Spleen (tissue), 11 donors: Measurements from ENCODE around the gene TBC1D9. TPM values are rescaled to one million over a fixed set of nuclear protein-coding genes. Genes with fewer than 3 reads are reported as not detected.
A peak's percentile ranks its signal among the peaks of the same experiment; 100 is the strongest.

Experiments used
- DNase-seq: peaks from one replicate; pipeline ENCODE4 v3.0.0-alpha.2; 2020
- H3K27ac ChIP-seq, 8 donors: fragments of 200-600 bp; sonication (generic) in 7 of 8; 1 replicate in 4 of 8; 2 replicates in 4 of 8; pipeline versions ENCODE4 v1.5.0 to v1.8.0; 2016 to 2021; ENCODE audit warnings: inconsistent platforms in 4 of 8, mild to moderate bottlenecking in 4 of 8, moderate library complexity in 1 of 8
- H3K27me3 ChIP-seq, 7 donors: fragments of 200-600 bp; sonication (generic) in 6 of 7; replicated peaks in 1 of 7; 1 replicate in 4 of 7; 2 replicates in 3 of 7; pipeline versions ENCODE4 v1.5.0 to v1.8.0; 2016 to 2021; ENCODE audit warnings: inconsistent platforms in 3 of 7, mild to moderate bottlenecking in 1 of 7
- H3K36me3 ChIP-seq, 6 donors: fragments of 200-600 bp; sonication (generic) in 5 of 6; 1 replicate in 4 of 6; 2 replicates in 2 of 6; pipeline versions ENCODE4 v1.5.0 to v1.8.0; 2016 to 2021; ENCODE audit warnings: inconsistent platforms in 2 of 6
- H3K4me1 ChIP-seq, 6 donors: fragments of 200-600 bp; sonication (generic) in 5 of 6; 1 replicate in 3 of 6; 2 replicates in 3 of 6; pipeline versions ENCODE4 v1.5.0 to v1.8.0; 2016 to 2021; ENCODE audit warnings: inconsistent platforms in 3 of 6
- H3K4me3 ChIP-seq, 8 donors: fragments of 200-600 bp; sonication (generic) in 7 of 8; 1 replicate in 4 of 8; 2 replicates in 4 of 8; pipeline versions ENCODE4 v1.5.0 to v1.8.0; 2016 to 2021; ENCODE audit warnings: inconsistent platforms in 4 of 8, mild to moderate bottlenecking in 4 of 8, moderate library complexity in 2 of 8
- H3K9me3 ChIP-seq, 8 donors: fragments of 200-600 bp; sonication (generic) in 7 of 8; 1 replicate in 4 of 8; 2 replicates in 4 of 8; pipeline versions ENCODE4 v1.5.0 to v1.8.0; 2016 to 2021; ENCODE audit warnings: inconsistent platforms in 4 of 8
- CTCF ChIP-seq, 11 experiments: fragments of 200-600 bp in 7 of 11; fragments of 450-650 bp in 4 of 11; sonication (generic) in 4 of 11; IDR thresholded peaks in 8 of 11; conservative IDR thresholded peaks in 3 of 11; 1 replicate in 7 of 11; 2 replicates in 4 of 11; pipeline versions ENCODE4 v1.4.0 to v1.8.0; 2016 to 2021; ENCODE audit warnings: antibody characterized with exemption in 11 of 11, inconsistent platforms in 4 of 11, mild to moderate bottlenecking in 1 of 11
- POLR2A ChIP-seq, 3 donors: fragments of 450-650 bp; IDR thresholded peaks; one replicate each; pipeline ENCODE4 v1.5.1; 2017; ENCODE audit warnings: antibody characterized with exemption in 3 of 3, mild to moderate bottlenecking in 1 of 3
- POLR2AphosphoS5 ChIP-seq, 3 donors: sonication (generic); formaldehyde crosslinking; IDR thresholded peaks; one replicate each; pipeline ENCODE4 v1.5.1; 2017; ENCODE audit warnings: antibody characterized with exemption in 3 of 3
- WGBS, 5 donors: extraction: QIAGEN DNeasy Blood & Tissue Kit in 3 of 5; methylation state at CpG; one replicate each; pipeline versions ENCODE4 v1.1.5 to v1.1.7; 2013 to 2018; 5-methylcytosine and 5-hydroxymethylcytosine counted together
- intact Hi-C: fragments of 100-400 bp; cut with DNase I; formaldehyde crosslinking; loops from one replicate; pipeline ENCODE4 v1.15.0; 2023; ENCODE audit warnings: low total_unique reads
- polyA plus RNA-seq, 3 donors: library from polyadenylated mRNA; stranded (reverse); fragments of 200-250 nt; gene quantifications; one replicate each; pipeline ENCODE4 v1.2.1, GENCODE V29; 2013
- total RNA-seq, 7 donors: library from RNA; depleted of rRNA in 3 of 7; stranded (reverse); fragments of >200 nt in 3 of 7; fragmentation: NEBNext Ultra II Directional in 4 of 7; extraction: Animal tissue kit (Norgen Biotek cat#: 25700) in 4 of 7; gene quantifications; one replicate each; pipeline versions ENCODE4 v1.1.0 to v1.2.1, GENCODE V29; 2016 to 2021
- donor health status: healthy with polysubstance abuse.
- donor health status: DM: no; HTN: no; CAD: no; lungs with moderate emphysema.
- donor health status: DM: no; HTN: no; CAD: no.
- donor health status: Bipolar disorder and iron deficiency.
- donor health status: healthy.
- donor health status: DM: no; HTN: no; CAD: no.
- donor health status: DM: yes; HTN: yes; CAD: no.

Gene TBC1D9
- total and polyA plus RNA-seq, 10 donors, result 11.6 to 99.1 (median 77.2) TPM

- no peak overlapping the region for H3K4me3 ChIP-seq
- no peaks in the 10 kb centered on the region for H3K9me3 ChIP-seq
- WGBS, 5 donors, result 91 to 96% (median 93%) methylated on average over 6 of the region's 6 CpGs
- no peak overlapping the region for H3K27ac ChIP-seq
- TF ChIP-seq POLR2AphosphoS5 (IDR thresholded peaks at IDR 0.05) (no peak), CTCF (IDR thresholded peaks at IDR 0.05 in 8 of 11, conservative IDR thresholded peaks at IDR 0.05 in 3 of 11) (no peak), POLR2A (IDR thresholded peaks at IDR 0.05) (no peak)
- no peaks in the 10 kb centered on the region for H3K4me1 ChIP-seq
- intact Hi-C loops, result no loop called here
- DNase-seq, result no peak
- H3K36me3 ChIP-seq, result peaks cover 0 to 98% (median 60%) of the 10 kb centered on the region in 6 donors
- H3K27me3 ChIP-seq, result no peaks in the 10 kb centered on the region
Observed at GRCh38 chr4:140659943-140660700, 96.1 kb downstream of the TBC1D9 start.

DNA sequence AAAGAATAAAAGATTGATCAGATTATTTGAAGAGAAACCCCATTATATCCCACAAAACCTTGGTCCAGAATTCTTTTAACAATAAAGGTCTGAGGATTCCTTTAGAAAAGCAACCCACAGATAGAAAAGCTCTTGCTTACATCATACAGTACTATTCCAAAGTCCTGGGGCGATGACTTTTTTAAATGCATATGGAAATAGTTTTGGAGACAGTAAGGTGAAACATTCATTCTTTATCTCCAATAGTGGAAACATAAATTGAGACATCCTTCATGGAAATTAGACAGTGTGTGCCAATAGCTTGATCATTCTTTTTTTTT, 101.7 kb downstream of the TBC1D9 start:
- no peaks in the 10 kb centered on the region for H3K27me3 ChIP-seq
- TF ChIP-seq POLR2A (IDR thresholded peaks at IDR 0.05), result no peak
- H3K27ac ChIP-seq, result peak overlapping the region in 6 of 8 donors; percentile 33 to 84 (median 72)
- H3K9me3 ChIP-seq, result no peaks in the 10 kb centered on the region
- H3K4me3 ChIP-seq, result no peak overlapping the region
- WGBS, 5 donors, result 90 to 100% (median 98%) methylated on average over 1 of the region's 1 CpG
- intact Hi-C loops, result no loop called here
- no peak for DNase-seq
- H3K36me3 ChIP-seq, result peaks cover 0 to 96% (median 47%) of the 10 kb centered on the region in 6 donors
- peaks cover 0 to 4% (median 0%) of the 10 kb centered on the region in 6 donors for H3K4me1 ChIP-seq

- TF ChIP-seq POLR2A (IDR thresholded peaks at IDR 0.05) (no peak), POLR2AphosphoS5 (IDR thresholded peaks at IDR 0.05) (peak in 1 of 3 donors; percentile 72), CTCF (IDR thresholded peaks at IDR 0.05 in 8 of 11, conservative IDR thresholded peaks at IDR 0.05 in 3 of 11) (no peak)
- H3K4me3 ChIP-seq, result peak overlapping the region in 2 of 8 donors; percentile 6 to 25
- intact Hi-C loops, result no loop called here
- 47 to 74% (median 72%) methylated on average over 8 of the region's 8 CpGs for WGBS, 5 donors
- H3K36me3 ChIP-seq, result peaks cover 0 to 96% (median 42%) of the 10 kb centered on the region in 6 donors
- H3K27ac ChIP-seq, result peak overlapping the region; percentile 8 to 84 (median 72)
- no peak for DNase-seq
- peaks cover 0 to 4% (median 0%) of the 10 kb centered on the region in 6 donors for H3K4me1 ChIP-seq
- H3K9me3 ChIP-seq, result no peaks in the 10 kb centered on the region
- no peaks in the 10 kb centered on the region for H3K27me3 ChIP-seq
Observed at GRCh38 chr4:140653718-140654494, 102.3 kb downstream of the TBC1D9 start.

DNA sequence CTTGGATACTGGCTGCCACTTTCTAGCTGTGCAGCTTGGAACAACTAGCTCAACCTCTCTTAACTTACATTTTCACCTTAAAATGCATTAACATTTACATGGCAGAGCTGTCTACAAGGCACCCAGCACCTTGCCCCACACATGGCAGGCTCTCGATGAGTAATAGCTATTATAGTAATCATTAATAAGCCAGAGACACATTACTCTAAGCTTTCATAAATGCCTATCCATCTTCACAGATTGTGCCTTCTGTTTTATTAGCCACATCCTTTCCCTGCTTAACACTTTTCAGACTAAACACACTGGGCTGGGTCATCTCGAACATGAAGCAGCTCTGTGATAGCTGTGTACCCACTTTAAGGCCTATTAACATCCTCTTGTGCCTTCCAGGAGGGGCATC, 103.6 kb downstream of the TBC1D9 start:
- Histone ChIP-seq H3K4me1 (peaks cover 0 to 4% (median 0%) of the 10 kb centered on the region in 6 donors), H3K36me3 (peaks cover 0 to 94% (median 34%) of the 10 kb centered on the region in 6 donors), H3K9me3 (no peaks in the 10 kb centered on the region), H3K27ac (peak overlapping the region in 1 of 8 donors; percentile 73), H3K27me3 (no peaks in the 10 kb centered on the region), H3K4me3 (no peak overlapping the region)
- no peak for TF ChIP-seq POLR2AphosphoS5 (IDR thresholded peaks at IDR 0.05)
- TF ChIP-seq CTCF (IDR thresholded peaks at IDR 0.05 in 8 of 11, conservative IDR thresholded peaks at IDR 0.05 in 3 of 11), result no peak
- no peak for TF ChIP-seq POLR2A (IDR thresholded peaks at IDR 0.05)
- DNase-seq, result no peak
- intact Hi-C loops, result no loop called here
- WGBS, 5 donors, result 84 to 90% (median 87%) methylated on average over 2 of the region's 2 CpGs
